Measurements from ENCODE around the gene ZNF224.

Gene ZNF224

GRCh38 chr19:44131955-44132354 lies 37.8 kb downstream of the ZNF224 start:
- no peak for DNase-seq

- peak; percentile 10 to 89 (median 82) for DNase-seq
Observed at GRCh38 chr19:44141191-44142058, 47.3 kb downstream of the ZNF224 start, which contains the start of gene ZNF234. Gene ZNF234, plus strand, starts transcription at chr19:44141554. Its CDS starts 3,079 bp downstream, at chr19:44144633.

DNA sequence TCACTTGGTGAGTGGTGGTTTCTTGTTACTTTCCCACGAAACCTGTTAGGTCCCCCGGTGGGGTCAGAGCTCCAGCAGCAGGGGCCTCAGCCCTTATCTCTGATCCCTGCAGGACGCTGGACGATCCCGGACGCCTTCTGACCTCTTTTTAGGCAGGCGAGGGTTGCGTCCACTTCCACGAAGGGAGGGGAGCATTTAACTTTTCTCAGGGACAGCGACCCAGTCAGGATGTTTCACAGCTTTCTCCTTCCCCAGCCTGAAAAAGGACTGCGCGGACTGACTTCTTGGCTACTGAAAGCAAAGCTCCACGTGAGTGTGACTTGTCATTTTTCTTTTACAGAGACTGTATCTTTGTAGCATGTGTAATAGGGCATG lies 47.9 kb downstream of the ZNF224 start:
- peak in 4 of 14 donors; percentile 2 to 35 (median 14) for DNase-seq

- DNase-seq = no peak
Observed at GRCh38 chr19:44149776-44150175, 55.6 kb downstream of the ZNF224 start.

- DNase-seq = no peak
Observed at GRCh38 chr19:44151491-44151890, 57.3 kb downstream of the ZNF224 start.

DNA sequence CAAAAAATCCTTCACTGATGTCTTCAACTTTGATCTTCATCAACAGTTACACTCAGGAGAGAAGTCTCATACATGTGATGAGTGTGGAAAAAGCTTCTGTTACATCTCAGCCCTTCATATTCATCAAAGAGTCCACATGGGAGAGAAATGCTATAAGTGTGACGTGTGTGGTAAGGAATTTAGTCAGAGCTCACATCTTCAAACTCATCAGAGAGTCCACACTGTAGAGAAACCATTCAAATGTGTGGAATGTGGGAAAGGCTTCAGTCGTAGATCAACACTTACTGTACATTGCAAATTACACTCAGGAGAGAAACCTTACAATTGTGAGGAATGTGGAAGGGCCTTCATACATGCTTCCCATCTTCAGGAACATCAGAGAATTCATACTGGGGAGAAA lies 62.3 kb downstream of the ZNF224 start:
- no peak for DNase-seq
